ENCODE results near the gene FOXL2NB. TPM values are rescaled to one million over a fixed set of nuclear protein-coding genes. Genes with fewer than 3 reads are reported as not detected.
A peak's percentile ranks its signal among the peaks of the same experiment; 100 is the strongest.

FOXL2NB gene
- total and polyA plus RNA-seq, 2 of the 13 experiments (the other 11 are each of a cell fraction or from before 2014, with no cell fraction given): not detected

DNA sequence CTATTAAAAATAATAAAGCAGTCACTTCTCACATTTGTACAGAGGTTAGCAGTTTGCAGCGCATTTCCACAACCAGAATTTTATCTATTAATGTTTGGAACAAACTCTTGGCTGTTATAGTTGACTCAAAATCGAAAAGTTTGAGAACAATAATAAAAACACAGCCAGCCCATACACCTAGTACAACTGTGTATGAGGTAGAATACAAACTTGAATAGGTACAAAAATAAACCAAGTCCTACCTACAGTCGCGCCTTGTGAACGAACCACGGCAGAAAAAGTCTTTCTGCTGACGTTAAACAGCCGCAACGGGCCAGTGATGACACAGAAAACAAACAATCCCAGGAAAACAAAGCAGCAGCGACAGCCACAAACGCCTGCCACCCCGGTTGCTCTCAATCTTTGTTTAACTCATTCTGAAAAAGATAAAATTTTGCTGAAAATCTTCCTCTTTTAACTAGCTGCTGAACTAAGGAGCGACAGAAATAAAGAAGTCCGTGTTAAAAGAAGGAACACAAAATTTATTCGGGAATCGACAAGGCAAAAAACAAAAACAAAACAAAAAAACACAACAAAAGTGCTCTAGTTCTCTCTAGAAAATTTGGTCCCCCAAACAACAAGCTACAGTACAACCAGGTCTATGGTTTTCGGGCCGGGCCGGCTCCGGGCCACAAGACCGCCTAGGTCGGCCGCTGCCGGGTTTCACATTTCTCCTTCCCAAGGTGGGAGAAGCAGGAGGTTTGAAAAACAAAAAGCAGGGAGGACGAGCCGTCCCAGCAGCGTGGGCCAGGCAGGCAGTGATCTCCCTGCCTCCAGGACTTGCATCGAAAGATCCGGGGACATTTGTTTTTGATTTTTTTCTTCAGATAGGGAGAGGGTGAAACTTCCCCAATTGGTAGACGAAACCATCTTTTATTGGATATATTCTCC lies 3.0 kb upstream of the FOXL2NB start:
- H2AFZ ChIP-seq (ENCODE audit: low read length): no peak overlapping the region
- intact Hi-C loops (cut with micrococcal nuclease; ENCODE audit: unreplicated experiment) (loop anchor here (1.0 to 5.0 kb wide), 2 partner anchors 7 to 168 kb away; no protein-coding TSS in a partner anchor), in situ Hi-C loops (cut with HindIII; ENCODE audit: extremely low pct_ligation_motif_present, low pct_unique_long_range_greater_than_20kb) (no loop called here)
- ChIA-PET CTCF (ENCODE audit: low intra/inter-chr PET ratio, low total read pairs) (interaction anchor here (1.4 kb wide), 1 partner anchor 385 kb away, joined by 5 read pairs; no protein-coding TSS in a partner anchor), POLR2A (no interaction called here)
- H3K79me2 ChIP-seq (ENCODE audit: insufficient read depth, low read length): no peaks in the 10 kb centered on the region
- H3K4me3 ChIP-seq (replicated peaks in 1 of 3; ENCODE audit: insufficient read depth in 1 of 3, low read depth in 2 of 3, low read length in 3 of 3): no peak overlapping the region
- no peaks in the 10 kb centered on the region for H3K36me3 ChIP-seq (replicated peaks in 1 of 2; ENCODE audit: control insufficient read depth in 1 of 2, insufficient read depth in 2 of 2, low read length in 2 of 2)
- FAIRE-seq (no peak), ATAC-seq (no peak), DNase-seq (ENCODE audit: low spot score) (no peak)
- WGBS (ENCODE audit: low lambda C conversion rate): 35% methylated on average over 30 of the region's 30 CpGs
- no peak overlapping the region for H3K27ac ChIP-seq (ENCODE audit: extremely low read length, insufficient read depth, low read length)
- no peaks in the 10 kb centered on the region for H4K20me1 ChIP-seq (ENCODE audit: insufficient read depth, low read length)
- BruUV-seq (replicated peaks): no TSS peak
- no peaks in the 10 kb centered on the region for H3K9me3 ChIP-seq (ENCODE audit: low read length)
- H3K4me1 ChIP-seq (ENCODE audit: insufficient read depth, low read length): 0 out of 2 replicates have a peak, but pooled peaks cover under 1% of the 10 kb centered on the region
- no peak overlapping the region for H3K9ac ChIP-seq (ENCODE audit: insufficient read depth, low read depth, low read length)
- H3K4me2 ChIP-seq (ENCODE audit: low read depth, low read length): no peak overlapping the region
- H3K27me3 ChIP-seq (ENCODE audit: control insufficient read depth in 1 of 2, insufficient read depth in 2 of 2, low read length in 2 of 2): peaks cover 15 to 89% of the 10 kb centered on the region in 2 experiments
- no peak for TF ChIP-seq ZMAT3 (CRISPR knock-in tag; conservative IDR thresholded peaks at IDR 0.05)
- TF ChIP-seq, protein P1, sequence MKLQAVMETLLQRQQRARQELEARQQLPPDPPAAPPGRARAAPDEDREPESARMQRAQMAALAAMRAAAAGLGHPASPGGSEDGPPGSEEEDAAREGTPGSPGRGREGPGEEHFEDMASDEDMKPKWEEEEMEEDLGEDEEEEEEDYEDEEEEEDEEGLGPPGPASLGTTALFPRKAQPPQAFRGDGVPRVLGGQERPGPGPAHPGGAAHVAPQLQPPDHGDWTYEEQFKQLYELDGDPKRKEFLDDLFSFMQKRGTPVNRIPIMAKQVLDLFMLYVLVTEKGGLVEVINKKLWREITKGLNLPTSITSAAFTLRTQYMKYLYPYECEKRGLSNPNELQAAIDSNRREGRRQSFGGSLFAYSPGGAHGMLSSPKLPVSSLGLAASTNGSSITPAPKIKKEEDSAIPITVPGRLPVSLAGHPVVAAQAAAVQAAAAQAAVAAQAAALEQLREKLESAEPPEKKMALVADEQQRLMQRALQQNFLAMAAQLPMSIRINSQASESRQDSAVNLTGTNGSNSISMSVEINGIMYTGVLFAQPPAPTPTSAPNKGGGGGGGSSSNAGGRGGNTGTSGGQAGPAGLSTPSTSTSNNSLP (IDR thresholded peaks at IDR 0.05; ENCODE audit: low read depth, low read length): no peak
- TF ChIP-seq ZIK1 (CRISPR knock-in tag; IDR thresholded peaks at IDR 0.05; ENCODE audit: borderline replicate concordance, low read depth): no peak
- TF ChIP-seq SP4 (CRISPR knock-in tag; IDR thresholded peaks at IDR 0.05): no peak
- TF ChIP-seq, protein P2, sequence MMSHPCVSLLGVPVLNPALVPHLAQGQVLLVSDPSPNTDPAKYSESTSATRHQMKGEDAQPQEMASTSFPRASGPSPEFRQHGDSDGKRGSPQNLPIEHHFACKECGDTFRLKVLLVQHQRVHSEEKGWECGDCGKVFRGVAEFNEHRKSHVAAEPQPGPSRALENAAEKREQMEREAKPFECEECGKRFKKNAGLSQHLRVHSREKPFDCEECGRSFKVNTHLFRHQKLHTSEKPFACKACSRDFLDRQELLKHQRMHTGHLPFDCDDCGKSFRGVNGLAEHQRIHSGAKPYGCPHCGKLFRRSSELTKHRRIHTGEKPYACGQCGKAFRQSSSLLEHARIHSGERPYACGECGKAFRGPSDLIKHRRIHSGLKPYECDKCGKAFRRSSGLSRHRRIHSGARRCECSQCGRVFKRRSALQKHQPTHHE (CRISPR knock-in tag; IDR thresholded peaks at IDR 0.05; ENCODE audit: borderline replicate concordance): no peak
- TF ChIP-seq FOXP1 (IDR thresholded peaks at IDR 0.05): no peak
- no peak for TF ChIP-seq FOXP1 (CRISPR knock-in tag; IDR thresholded peaks at IDR 0.05)
- no peak for TF ChIP-seq ZNF160 (CRISPR knock-in tag; IDR thresholded peaks at IDR 0.05)
- peak; percentile 65 for TF ChIP-seq ZBTB21 (CRISPR knock-in tag; IDR thresholded peaks at IDR 0.05)
- peak; percentile 92; the same call in 1 of the 2 replicates for TF ChIP-seq CBX2 (IDR thresholded peaks at IDR 0.05; ENCODE audit: low read depth, low read length)
- no peak; the same call in 1 of the 2 replicates for TF ChIP-seq CBX2 (CRISPR knock-in tag; IDR thresholded peaks at IDR 0.05; ENCODE audit: low read depth)
- no peak for TF ChIP-seq CREM (IDR thresholded peaks at IDR 0.05)
- no peak for TF ChIP-seq CREM (CRISPR knock-in tag; IDR thresholded peaks at IDR 0.05)
- peak; percentile 25; the same call in 1 of the 2 replicates for TF ChIP-seq RNF2 (conservative IDR thresholded peaks at IDR 0.05; ENCODE audit: low read depth)
- TF ChIP-seq EZH2 (conservative IDR thresholded peaks at IDR 0.05; ENCODE audit: low read depth, low read length): peak; percentile 96
- TF ChIP-seq SCMH1 (CRISPR knock-in tag; IDR thresholded peaks at IDR 0.05; ENCODE audit: borderline replicate concordance): 0 out of 2 replicates have a peak, but pooled peaks have one; percentile 12
- 0 out of 2 replicates have a peak, but pooled peaks have one; percentile 16 for TF ChIP-seq FOSL2 (CRISPR knock-in tag; IDR thresholded peaks at IDR 0.05)
- TF ChIP-seq, protein P3, sequence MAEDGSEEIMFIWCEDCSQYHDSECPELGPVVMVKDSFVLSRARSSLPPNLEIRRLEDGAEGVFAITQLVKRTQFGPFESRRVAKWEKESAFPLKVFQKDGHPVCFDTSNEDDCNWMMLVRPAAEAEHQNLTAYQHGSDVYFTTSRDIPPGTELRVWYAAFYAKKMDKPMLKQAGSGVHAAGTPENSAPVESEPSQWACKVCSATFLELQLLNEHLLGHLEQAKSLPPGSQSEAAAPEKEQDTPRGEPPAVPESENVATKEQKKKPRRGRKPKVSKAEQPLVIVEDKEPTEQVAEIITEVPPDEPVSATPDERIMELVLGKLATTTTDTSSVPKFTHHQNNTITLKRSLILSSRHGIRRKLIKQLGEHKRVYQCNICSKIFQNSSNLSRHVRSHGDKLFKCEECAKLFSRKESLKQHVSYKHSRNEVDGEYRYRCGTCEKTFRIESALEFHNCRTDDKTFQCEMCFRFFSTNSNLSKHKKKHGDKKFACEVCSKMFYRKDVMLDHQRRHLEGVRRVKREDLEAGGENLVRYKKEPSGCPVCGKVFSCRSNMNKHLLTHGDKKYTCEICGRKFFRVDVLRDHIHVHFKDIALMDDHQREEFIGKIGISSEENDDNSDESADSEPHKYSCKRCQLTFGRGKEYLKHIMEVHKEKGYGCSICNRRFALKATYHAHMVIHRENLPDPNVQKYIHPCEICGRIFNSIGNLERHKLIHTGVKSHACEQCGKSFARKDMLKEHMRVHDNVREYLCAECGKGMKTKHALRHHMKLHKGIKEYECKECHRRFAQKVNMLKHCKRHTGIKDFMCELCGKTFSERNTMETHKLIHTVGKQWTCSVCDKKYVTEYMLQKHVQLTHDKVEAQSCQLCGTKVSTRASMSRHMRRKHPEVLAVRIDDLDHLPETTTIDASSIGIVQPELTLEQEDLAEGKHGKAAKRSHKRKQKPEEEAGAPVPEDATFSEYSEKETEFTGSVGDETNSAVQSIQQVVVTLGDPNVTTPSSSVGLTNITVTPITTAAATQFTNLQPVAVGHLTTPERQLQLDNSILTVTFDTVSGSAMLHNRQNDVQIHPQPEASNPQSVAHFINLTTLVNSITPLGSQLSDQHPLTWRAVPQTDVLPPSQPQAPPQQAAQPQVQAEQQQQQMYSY (CRISPR knock-in tag; IDR thresholded peaks at IDR 0.05): peak; percentile 50; the same call in 1 of the 2 replicates

Measured in HepG2 (cell line).